ENCODE measurements around the gene CHKA.
A peak's percentile ranks its signal among the peaks of the same experiment; 100 is the strongest.

The CHKA gene

DNA sequence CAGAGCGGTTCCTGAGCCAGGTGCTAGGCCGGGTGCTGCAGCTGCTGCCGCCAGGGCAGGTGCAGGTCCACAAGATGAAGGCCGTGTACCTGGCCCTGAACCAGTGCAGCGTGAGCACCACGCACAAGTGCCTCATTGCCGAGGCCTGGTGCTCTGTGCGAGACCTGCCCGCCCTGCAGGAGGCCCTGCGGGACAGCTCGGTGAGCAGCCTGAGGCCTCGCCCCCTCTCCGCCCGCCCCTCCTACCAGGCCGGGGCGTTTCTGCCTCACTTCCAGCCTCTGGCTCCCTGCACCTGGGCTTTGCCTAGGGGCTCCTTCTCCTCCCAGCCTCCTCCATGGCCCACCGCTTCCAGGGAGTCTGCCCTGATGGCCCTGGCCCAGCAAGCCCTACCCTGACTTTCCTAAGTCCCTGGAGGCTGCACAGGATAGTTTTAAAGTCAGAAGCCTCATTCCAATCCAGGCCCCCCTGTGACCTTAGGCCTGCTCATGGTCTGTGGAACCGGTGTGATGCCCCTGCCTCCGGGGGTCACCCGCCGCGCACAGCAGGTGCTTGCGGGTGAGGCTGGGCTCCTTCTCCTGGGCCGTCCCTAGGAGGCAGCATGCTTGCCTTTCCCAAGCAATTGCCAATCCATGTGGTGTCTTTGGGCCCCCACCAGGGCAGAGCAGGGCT is 76.9 kb downstream of the CHKA start:
- no peak for DNase-seq (ENCODE audit: low read depth)

DNA sequence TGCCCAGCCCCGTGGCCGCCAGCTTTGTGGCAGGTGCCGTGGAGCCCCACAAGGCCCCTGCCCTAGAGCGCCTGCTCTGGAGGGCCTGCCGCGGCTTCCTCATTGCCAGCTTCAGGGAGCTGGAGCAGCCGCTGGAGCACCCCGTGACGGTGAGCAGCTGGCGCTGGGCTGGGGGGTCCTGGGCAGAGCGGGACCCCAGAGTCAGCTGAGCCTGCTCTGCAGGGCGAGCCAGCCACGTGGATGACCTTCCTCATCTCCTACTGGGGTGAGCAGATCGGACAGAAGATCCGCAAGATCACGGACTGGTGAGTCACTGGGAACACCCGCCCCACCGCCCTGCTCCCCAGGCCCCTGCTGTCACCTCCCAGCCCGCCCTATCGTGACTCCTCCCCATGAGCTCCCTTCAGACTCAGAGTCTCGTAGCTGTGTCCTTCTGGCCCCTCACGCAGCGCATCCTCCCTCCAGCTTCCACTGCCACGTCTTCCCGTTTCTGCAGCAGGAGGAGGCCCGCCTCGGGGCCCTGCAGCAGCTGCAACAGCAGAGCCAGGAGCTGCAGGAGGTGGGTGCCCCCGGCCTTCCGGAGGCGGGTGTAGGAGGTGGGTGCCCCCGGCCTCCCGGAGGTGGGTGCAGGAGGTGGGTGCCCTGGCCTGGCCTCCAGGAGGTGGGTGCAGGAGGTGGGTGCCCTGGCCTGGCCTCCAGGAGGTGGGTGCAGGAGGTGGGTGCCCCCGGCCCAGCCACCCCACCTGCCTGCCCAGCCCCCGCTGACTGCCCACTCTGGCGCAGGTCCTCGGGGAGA is 77.6 kb downstream of the CHKA start:
- DNase-seq (ENCODE audit: low read depth), result peak; percentile 51

DNA sequence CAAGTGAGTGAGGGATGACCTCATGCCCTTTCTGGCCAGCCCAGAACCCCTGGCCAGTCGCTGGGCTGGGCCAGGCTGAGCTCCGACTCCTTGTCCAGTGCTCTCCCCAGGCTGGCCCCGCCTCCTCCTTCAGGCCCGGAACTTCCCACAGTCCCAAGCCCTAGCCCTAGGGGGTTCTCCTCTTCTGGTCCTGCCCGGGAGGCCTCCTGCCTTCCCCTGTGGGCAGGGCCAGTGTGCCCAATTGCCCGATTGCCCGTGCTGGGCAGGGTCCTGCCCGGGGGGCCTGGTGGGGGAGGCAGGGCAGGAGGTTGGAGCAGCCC is 78.2 kb downstream of the CHKA start:
- no peak for DNase-seq (ENCODE audit: low read depth)

DNA sequence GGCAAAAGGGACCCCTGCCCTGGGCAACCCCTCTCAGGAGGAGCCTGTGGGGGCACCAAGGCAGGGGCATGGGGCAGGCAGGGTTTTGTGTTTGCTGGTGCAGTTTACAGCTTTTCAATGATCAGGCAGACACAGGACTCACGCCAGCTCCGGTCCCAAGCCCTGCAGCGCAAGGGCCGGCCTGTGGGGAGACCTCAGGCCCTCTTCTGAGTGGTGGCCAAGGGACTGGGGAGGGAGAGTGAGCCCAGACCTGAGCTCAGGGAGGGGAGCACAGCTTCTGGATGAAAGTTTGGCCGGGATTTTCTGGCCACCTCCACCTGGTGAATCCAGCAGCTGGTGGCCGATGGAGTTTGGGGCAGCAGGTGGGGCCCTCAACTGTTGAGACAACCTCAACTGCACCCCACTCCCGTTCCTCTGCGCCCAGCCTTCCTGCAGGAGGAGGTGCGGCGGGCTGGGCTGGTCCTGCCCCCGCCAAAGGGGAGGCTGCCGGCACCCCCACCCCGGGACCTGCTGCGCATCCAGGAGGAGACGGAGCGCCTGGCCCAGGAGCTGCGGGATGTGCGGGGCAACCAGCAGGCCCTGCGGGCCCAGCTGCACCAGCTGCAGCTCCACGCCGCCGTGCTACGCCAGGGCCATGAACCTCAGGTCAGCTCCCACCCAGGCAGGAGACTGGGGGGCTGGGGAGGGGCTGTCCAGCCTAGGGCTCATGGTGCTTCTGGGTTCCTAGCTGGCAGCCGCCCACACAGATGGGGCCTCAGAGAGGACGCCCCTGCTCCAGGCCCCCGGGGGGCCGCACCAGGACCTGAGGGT is 78.8 kb downstream of the CHKA start:
- DNase-seq (ENCODE audit: low read depth), result no peak

DNA sequence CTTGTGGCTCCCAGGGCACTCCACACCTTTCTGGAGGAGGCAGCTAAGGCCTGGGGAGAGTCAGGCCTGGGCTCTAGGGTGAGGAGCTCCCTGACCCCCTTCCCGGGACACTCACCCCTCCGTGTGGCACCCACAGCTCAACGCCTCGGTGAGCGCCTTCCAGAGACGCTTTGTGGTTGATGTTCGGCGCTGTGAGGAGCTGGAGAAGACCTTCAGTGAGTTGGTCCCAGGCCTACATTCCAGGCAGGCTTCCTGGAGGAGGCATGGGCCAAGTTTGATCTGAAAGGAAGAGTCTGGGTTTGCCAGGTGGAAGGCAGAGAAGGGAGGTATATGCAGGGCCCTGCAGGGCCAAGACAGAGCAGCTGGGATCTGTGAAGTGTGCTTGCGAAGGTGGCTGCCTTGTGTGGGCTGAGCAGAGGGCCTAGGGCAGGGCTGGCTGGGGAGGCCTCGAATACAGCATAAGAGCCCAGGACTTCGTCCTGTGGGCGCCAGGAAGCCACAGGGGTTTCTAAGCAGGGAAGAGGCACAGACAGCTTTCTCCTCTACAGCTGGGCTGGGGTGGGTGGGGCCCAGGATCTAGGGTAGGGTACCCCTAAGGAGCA is 79.5 kb downstream of the CHKA start:
- no peak for DNase-seq (ENCODE audit: low read depth)

DNA sequence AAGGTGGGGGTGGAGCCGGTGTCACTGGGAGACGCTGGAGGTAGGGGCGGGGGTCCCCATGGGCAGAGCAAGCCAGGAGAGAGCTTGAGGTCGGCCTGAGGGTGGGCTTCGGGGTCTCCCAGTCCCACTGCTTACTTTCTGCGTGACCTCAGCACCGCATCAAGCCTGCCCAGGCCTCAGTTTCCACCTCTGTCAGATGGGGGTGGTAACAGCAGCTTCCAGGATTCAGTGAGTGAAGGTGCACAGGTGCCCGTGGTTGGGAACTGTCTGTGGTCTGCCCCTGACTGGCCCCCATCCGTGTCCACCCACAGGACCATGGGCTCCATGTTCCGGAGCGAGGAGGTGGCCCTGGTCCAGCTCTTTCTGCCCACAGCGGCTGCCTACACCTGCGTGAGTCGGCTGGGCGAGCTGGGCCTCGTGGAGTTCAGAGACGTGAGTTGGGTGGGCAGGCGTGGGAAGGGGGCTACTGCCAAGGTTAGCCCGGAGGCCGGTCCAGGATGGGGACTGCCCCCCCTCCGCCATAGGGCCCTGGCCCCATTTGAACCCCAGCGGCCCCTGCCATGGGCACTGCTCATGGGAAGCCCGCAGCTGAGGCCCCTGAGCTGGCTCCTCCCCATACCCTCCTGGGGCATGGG is 80.1 kb downstream of the CHKA start:
- DNase-seq (ENCODE audit: low read depth), result no peak

DNA sequence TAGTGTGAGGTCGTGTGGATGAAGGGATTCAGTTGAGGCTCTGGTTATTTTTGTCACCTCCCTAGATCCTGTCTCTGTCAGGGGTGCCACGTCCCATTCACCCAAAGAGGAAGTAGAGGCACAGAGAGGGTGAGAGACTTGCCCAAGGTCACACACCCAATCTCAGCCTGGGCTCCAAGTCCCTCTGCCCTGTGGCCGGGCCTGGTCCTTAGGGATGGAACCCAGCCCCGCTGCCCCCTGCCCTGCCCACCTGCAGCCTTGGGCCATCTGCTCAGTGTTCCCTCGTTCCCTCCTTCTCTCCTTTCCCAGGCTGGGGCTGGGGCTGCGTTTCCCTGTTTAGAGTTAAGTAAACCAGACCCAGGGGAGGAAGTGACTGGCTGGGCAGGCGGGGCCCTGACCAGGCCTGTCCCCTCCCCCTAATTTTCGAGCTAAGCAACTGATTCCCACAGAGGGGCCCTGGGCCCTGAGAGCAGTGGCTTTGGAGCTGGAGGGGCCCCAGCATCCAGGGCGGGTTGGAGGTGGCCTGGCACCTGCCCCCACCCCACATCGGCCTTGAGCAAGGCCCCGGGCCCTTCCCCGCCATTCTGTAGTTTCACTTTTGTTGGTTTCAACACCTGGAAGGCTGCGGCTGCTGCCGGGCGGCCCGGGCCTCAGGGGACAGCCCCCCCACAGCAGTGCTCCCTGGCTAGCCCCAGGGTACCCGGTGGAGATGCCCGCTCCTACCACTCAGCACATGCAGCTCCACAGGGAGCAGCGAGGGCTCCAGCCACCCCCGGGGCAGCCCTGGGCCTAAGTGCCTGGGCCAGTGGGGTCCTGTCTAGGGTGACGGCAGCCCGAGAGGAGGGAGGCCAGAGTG is 80.9 kb downstream of the CHKA start:
- no peak for DNase-seq (ENCODE audit: low read depth)

DNA sequence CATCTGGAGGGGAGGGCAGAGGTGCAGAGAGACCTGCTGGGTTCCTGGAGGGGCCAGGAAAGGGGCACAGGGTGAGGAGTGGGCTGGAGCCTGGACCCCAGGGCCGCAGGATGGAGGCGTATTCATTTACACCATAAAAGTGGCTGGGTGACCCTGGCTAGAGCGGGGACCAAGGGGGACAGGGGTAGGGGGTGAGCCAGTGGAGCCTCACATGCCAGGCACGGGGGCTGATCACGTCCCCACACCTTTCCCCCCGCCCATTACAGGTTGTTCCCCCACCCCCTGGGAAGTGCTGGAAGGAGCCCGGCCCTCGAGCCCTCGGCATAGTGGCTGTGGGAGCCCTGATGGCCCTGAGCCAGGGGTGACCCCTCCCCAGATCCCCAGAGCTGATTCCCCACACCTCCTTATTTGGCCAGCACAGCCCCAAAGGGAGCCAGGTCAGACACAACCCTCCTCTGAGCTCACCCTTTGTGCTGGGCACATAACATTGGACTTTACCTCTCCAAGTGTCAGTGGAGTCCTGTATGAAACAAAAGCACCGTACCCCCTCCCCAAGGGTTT is 81.6 kb downstream of the CHKA start:
- no peak for DNase-seq (ENCODE audit: low read depth)

DNA sequence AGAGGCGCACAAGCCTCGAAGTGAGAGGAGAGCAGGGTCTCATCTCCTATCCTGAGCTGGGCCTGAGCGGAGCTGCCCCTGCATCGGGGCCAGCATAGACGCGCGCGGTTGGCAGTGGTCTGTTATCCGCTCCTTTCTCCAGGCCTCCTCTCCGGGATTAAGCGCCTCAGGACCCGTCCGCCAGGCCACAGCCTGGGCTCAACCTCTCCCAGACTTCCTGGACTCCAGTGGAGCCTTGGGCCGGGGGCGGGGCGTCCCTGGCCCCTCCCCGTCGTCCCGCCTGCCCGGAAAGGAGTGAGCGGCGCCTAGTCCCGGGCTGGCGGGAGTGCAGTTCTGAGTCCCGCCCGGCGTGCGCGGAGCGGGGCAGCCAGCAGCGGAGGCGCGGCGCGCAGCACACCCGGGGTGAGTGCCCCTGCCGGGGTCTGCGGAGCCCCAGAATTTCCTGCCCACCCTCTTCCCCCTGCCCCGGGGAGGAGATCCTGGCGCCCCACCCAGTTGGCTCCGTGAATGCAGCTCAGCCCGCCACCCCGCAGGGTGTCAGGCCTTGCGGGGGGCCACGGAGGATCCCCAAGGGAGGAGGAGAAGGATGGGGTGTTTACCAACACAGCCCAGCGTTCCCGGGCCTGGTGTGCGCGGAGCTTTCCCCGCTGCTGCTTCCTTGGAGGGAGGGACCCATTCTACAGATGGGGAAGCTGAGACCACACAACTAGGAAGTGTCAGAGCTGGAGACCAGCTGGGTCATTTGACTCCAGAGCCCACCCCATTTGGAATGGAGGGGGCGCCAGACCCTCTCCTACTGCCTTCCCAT is 82.3 kb downstream of the CHKA start, which contains the start of gene TCIRG1:
Gene TCIRG1 (plus strand): TSS at position 308 of the 808 bp plus-strand sequence. CDS start 2,247 bp downstream, outside the sequence.
- DNase-seq (ENCODE audit: low read depth), result peak; percentile 59

DNA sequence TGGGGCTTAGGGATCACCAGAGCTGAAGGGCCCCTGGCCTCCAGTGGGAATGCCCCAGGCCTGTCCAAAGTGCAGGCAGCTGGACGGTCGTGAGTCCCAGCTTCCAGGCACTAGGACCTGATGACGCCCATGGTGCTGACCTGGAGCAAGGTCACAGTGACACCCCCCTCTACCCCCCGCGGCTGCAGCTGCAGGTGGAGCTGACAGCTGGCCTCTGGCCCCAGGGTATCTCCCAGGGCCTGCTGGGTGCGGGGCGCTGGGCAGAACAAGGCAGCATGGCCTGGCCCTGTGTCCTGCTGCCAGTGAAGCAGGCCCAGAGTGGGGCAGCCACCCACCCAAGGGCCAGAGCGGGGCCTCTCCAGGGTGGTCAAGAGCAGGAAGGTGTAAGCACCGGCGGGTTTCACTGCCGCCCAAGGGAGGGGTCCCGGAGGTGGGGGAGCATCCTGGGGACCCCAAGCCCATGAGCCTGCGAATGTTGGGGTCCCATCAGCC is 82.9 kb downstream of the CHKA start:
- DNase-seq (ENCODE audit: low read depth), result no peak

DNA sequence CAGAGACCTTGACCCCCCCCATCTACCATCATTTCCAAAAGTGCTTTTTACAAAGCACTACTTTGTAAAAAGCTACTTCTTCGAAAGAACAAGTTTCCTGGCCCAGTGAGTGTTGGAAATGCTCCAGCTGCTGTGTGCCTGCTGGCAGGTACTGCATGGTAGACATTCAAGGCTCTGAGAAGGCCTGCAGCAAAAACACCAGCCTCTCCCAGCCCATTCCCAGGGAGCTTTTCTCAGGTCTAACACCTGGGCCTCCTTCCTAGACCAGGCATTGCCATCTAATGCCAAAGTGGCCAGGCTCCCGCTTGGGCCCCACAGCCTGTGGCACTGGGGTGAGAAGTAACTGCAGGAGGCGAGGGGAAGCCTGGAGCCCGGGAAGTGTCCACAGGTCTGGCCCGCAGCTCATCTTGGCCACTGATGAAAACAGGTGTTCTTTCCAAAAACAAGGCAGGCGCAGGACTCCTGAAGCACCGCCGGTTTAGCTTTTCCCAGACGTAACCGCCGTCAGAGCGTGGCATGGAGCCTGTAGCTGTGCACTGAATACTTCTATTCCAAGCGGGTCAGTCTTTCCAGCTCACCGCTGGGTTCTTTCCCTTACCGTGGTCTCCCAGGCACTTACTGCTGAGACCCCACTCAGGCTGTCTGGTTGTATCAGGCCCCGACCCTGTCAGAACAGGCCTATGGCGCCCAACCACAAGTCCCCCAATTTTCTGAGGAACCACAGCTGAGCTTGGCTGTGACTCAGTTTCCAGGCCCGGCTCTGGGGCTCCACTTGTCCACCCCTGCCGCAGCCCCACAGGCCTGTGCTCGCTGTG is 83.6 kb downstream of the CHKA start:
- DNase-seq (ENCODE audit: low read depth), result no peak

DNA sequence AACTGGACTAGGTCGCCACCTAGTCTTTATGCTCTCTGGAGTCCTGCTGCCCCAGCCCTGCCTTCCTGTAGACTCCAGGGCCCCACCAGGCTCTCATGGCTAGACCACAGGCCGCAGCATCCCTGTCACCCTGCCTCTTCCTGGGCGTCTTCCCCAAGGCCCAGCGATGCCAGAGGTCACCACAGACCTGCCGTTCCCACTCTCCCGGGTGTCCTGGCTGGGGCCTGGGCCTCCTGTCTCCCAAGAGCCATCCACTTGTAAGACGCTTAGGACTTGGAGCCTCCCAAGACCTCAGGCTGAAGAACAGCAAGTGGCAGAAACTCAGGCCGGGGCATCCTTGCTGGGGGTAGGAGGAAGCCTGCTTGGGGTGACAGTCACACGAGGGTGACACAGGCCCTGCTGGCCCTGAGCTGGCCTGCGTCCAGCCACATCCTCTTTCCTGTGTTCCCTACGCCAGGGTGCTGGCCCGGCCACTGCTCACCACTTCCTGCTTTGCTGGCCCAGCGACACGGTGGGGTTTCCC is 84.4 kb downstream of the CHKA start:
- DNase-seq (ENCODE audit: low read depth), result no peak

DNA sequence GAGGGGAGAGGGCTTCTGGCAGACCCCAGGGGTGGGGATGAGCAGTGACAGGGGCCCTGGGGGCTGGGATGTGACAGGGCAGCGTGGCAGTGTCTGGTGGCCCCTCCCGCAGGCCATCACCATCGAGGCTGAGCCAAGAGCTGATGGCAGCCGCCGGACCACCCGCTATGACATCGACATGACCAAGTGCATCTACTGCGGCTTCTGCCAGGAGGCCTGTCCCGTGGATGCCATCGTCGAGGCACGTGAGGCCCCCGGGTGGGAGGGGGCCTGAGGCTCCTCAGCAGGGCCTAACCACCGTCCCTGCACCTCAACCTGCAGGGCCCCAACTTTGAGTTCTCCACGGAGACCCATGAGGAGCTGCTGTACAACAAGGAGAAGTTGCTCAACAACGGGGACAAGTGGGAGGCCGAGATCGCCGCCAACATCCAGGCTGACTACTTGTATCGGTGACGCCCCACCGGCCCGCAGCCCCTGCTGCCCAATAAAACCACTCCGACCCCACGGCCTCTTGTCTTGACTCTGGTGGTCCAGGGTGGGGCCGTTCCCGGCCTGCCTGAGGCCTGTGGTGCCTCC is 85.0 kb downstream of the CHKA start:
- no peak for DNase-seq (ENCODE audit: low read depth)

DNA sequence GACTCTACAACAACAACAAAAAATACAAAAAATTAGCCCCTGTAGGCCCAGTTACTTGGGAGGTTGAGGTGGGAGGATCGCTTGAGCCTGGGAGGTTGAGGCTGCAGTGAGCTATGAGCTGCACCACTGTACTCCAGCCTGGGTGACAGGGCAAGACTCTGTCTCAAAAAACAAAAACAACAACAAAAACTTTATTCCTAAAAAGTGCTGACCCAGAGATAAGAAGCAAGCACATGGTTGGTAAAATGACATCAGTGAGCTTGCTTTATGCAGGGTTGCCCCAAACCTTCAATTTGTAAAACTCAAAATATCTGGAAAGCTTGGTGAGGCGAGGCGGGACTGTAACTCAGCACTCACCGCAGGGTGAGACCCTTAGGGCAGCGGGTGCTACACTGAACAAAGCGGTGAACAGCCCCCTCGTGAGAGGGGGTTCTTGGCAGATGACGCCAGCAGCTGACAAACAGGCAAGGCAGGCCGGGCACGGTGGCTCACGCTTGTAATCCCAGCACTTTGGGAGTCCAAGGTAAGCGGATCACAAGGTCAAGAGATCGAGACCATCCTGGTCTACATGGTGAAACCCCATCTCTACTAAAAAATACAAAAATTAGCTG is 85.8 kb downstream of the CHKA start:
- no peak for DNase-seq (ENCODE audit: low read depth)

DNA sequence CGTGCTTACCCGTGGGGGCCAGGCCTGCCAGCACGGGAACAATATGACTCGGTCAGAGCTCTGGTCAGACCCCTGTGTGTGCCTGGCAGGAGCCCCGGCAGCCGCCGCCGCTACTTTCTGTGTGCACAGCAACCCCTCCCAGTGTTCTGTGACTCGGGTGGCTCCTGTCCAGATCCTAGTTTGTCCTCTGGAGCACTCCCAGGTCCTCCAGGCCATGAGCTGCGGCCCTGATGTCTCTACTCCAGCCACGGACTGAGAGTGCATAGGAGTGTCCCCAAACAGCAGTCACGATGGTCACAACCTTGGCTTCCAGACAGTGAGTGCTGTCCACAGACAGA is 87.5 kb downstream of the CHKA start:
- DNase-seq (ENCODE audit: low read depth), result no peak

DNA sequence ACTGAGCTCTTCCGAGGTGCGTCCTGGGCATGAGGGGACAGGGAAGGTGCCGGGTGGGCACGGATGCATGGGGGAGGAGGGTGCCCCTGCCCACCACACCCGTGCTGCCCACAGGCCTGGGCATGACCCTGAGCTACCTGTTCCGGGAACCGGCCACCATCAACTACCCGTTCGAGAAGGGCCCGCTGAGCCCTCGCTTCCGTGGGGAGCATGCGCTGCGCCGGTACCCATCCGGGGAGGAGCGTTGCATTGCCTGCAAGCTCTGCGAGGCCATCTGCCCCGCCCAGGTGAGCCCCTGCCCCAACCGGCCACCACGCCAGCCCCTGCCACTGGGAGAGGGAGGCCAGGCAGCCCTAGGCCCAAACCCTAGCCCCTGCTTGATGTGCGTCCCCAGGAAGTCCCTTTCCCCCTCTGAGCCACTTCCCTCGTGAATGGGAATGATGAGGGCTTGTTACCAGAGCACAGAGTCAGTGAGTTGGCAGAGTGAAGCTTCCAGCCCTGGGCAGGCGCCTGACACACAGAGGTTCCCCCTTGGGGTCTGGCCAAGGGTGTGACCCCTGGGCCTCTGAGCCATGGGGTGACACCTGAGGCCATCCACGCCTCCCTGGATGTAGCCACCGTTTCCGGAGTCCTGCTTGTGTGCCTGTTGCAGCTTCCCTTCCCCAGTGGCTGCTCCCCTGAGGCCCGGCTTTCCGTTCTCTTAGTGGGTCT is 88.0 kb downstream of the CHKA start:
- no peak for DNase-seq (ENCODE audit: low read depth)

DNA sequence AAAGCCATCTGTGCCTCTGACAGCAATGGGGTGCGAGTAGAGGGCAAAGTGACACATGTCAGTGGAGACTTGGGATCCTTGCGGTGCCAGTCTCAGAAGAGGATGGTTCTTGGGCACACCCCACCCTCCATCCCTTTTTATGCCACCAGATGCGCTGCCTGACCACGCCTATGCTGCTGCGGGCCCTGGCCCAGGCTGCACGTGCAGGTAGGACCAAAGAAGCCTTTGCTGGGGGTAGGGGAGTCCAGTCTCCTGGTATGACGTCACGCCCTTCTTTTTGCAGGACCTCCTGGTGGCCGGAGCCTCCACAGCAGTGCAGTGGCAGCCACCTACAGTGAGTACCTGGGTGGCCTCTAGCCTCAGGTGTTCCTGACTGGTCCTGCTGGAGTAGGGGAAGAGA is 89.2 kb downstream of the CHKA start:
- DNase-seq (ENCODE audit: low read depth), result no peak

All from fibroblast of the conjunctiva (primary cell).